Ishikawa (cell line): ENCODE results near the gene MDM1.

Source experiments
- CEBPB ChIP-seq: IDR thresholded peaks from 2 replicates; pipeline ENCODE4 v1.6.1; 2012
- CREB1 ChIP-seq: IDR thresholded peaks from 2 replicates; pipeline ENCODE4 v1.6.1; 2012; ENCODE audit warnings: low read depth
- EP300 ChIP-seq: IDR thresholded peaks from 2 replicates; pipeline ENCODE4 v1.6.1; 2012; ENCODE audit warnings: borderline replicate concordance
- MAX ChIP-seq: IDR thresholded peaks from 2 replicates; pipeline ENCODE4 v1.6.1; 2012
- NFIC ChIP-seq: IDR thresholded peaks from 2 replicates; pipeline ENCODE4 v1.6.1; 2012
- REST ChIP-seq: IDR thresholded peaks from 2 replicates; pipeline ENCODE4 v1.6.1; 2012; ENCODE audit warnings: low read depth, mild to moderate bottlenecking
- TAF1 ChIP-seq: IDR thresholded peaks from 2 replicates; pipeline ENCODE4 v1.6.1; 2012; ENCODE audit warnings: low read depth, mild to moderate bottlenecking
- TEAD4 ChIP-seq: IDR thresholded peaks from 2 replicates; pipeline ENCODE4 v1.6.1; 2012
- YY1 ChIP-seq: IDR thresholded peaks from 2 replicates; pipeline ENCODE4 v1.6.1; 2012; ENCODE audit warnings: low read depth

- TF ChIP-seq CEBPB (no peak), CREB1 (no peak), EP300 (no peak), REST (no peak), TAF1 (no peak), YY1 (no peak), TEAD4 (no peak), NFIC (no peak), MAX (no peak)
These were observed 26.6 kb upstream of the MDM1 start for GRCh38 chr12:68358532-68359485.
